Tibial artery (tissue), 4 donors: ENCODE results near the gene TRMU.

Experiments used
- DNase-seq, 2 donors: peaks; one replicate each; pipeline ENCODE4 v3.0.0-alpha.2; 2019
- H3K27ac ChIP-seq, 2 donors: fragments of 200-600 bp; sonication (generic) in 1 of 2; 1 replicate in 1 of 2; 2 replicates in 1 of 2; pipeline ENCODE4 v1.5.1; 2018 to 2019; ENCODE audit warnings: mild to moderate bottlenecking in 1 of 2
- H3K27me3 ChIP-seq, 2 donors: fragments of 200-600 bp; sonication (generic) in 1 of 2; one replicate each; pipeline versions ENCODE4 v1.5.1 to v1.6.0; 2016 to 2019
- H3K36me3 ChIP-seq, 3 donors: fragments of 200-600 bp; sonication (generic) in 2 of 3; one replicate each; pipeline ENCODE4 v1.5.1; 2016 to 2019; ENCODE audit warnings: mild to moderate bottlenecking in 2 of 3
- H3K4me1 ChIP-seq, 4 donors: fragments of 200-600 bp; sonication (generic) in 2 of 4; 1 replicate in 3 of 4; 2 replicates in 1 of 4; pipeline ENCODE4 v1.5.1; 2016 to 2019
- H3K4me3 ChIP-seq, 2 donors: fragments of 200-600 bp; sonication (generic) in 1 of 2; 1 replicate in 1 of 2; 2 replicates in 1 of 2; pipeline ENCODE4 v1.5.1; 2018 to 2019; ENCODE audit warnings: mild to moderate bottlenecking in 2 of 2
- H3K9me3 ChIP-seq, 3 donors: fragments of 200-600 bp; sonication (generic) in 1 of 3; one replicate each; pipeline ENCODE4 v1.5.1; 2016 to 2019
- intact Hi-C: fragments of 100-400 bp; cut with DNase I; formaldehyde crosslinking; loops from one replicate; pipeline ENCODE4 v1.15.0; 2023; ENCODE audit warnings: low total_unique reads
- TF ChIP-seq, protein P1 (sequence below), 2 experiments: fragments of 200-600 bp in 1 of 2; fragments of 450-650 bp in 1 of 2; IDR thresholded peaks; one replicate each; pipeline ENCODE4 v1.5.1; 2017 to 2019; ENCODE audit warnings: antibody characterized with exemption in 2 of 2, mild to moderate bottlenecking in 1 of 2, moderate library complexity in 1 of 2

Gene TRMU

DNA sequence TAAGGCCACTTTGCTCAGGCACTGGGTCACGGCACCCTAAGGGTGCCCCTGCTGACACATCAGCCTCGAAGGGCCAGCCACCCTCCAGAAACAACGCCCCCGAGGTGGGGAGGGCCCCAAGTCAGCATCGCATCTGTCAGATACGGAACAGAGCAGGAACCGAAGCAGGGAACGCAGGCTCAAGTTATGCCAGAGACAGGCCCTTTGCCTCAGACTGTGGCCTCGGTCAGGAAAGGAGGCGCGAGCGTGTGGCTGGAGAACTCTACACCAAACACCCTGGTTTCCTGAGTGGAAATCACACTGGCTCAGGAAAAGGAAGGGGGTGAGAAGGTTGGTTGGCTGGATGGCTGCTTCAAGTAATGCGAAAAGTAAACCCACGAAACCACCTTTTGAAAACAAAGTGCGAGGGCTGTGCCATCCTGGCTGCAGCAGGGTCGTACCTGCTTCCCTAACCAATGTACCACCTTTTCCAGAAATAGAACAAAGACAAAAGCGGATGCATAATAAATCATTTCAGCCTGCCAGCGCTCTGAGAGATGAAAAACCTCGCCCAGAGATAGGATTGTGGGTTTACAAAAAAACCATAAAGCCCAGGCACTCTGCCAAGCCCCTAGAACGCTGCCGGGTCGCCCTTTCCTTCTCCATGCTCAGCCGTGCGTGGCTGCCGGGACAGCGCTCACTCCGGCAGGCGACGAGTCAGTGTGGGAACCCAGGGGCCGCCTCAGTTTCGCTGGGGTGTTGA, 38.6 kb downstream of the TRMU start:
- H3K27me3 ChIP-seq = peaks cover 0 to 22% of the 10 kb centered on the region in 2 donors
- no peak for DNase-seq
- H3K27ac ChIP-seq = no peak overlapping the region
- H3K4me1 ChIP-seq = no peaks in the 10 kb centered on the region
- intact Hi-C loops = no loop called here
- no peak overlapping the region for H3K4me3 ChIP-seq
- H3K9me3 ChIP-seq = peaks cover 0 to 4% (median 3%) of the 10 kb centered on the region in 3 donors
- peaks cover 0 to 17% (median 0%) of the 10 kb centered on the region in 3 donors for H3K36me3 ChIP-seq
- TF ChIP-seq, protein P1, sequence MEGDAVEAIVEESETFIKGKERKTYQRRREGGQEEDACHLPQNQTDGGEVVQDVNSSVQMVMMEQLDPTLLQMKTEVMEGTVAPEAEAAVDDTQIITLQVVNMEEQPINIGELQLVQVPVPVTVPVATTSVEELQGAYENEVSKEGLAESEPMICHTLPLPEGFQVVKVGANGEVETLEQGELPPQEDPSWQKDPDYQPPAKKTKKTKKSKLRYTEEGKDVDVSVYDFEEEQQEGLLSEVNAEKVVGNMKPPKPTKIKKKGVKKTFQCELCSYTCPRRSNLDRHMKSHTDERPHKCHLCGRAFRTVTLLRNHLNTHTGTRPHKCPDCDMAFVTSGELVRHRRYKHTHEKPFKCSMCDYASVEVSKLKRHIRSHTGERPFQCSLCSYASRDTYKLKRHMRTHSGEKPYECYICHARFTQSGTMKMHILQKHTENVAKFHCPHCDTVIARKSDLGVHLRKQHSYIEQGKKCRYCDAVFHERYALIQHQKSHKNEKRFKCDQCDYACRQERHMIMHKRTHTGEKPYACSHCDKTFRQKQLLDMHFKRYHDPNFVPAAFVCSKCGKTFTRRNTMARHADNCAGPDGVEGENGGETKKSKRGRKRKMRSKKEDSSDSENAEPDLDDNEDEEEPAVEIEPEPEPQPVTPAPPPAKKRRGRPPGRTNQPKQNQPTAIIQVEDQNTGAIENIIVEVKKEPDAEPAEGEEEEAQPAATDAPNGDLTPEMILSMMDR (IDR thresholded peaks at IDR 0.05) = no peak

DNA sequence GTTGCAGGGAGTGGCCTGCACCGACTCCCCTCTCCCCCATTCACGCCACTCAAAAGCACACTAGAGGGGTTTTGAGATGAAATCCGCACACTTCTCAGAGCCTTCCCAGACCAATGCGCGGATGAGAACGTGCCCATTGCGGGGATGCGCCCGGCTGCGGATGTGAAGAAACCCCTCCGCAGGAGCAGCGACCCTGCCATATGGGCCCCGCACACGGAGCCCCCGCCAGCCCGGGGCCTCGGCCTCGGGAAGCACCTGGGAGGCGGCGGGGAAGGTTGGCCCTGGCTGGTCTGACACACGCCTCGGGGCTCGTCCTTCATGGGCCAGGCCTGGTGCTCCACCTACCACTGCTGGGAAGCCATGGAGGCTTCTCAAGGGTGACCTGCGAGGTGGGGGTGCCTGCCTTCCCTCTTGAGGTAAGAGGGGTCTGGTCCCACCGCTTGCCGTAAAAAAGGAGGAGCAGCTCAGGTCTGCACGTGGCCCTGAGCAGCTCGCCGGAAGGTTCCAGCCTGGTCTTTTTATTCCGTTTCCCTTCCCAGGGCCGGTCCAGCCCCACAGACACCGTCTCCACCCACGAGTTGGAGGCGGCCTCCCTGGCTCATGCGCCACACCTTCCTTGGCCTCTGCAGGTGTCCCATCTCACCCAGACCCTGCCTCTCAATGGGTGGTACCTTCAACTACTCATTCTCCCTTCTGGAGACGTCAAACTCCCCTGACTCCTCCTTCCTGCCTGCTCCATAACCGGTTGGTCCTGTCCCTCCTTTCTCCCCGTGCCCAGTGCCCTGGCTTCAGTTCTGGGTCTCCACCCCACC, 39.4 kb downstream of the TRMU start:
- no peak for DNase-seq
- TF ChIP-seq, protein P1 (IDR thresholded peaks at IDR 0.05) = no peak
- H3K27ac ChIP-seq = no peak overlapping the region
- H3K27me3 ChIP-seq = peaks cover 0 to 25% of the 10 kb centered on the region in 2 donors
- peaks cover 0 to 17% (median 0%) of the 10 kb centered on the region in 3 donors for H3K36me3 ChIP-seq
- no peak overlapping the region for H3K4me3 ChIP-seq
- H3K4me1 ChIP-seq = no peaks in the 10 kb centered on the region
- intact Hi-C loops = no loop called here
- H3K9me3 ChIP-seq = peaks cover 0 to 4% (median 3%) of the 10 kb centered on the region in 3 donors

DNA sequence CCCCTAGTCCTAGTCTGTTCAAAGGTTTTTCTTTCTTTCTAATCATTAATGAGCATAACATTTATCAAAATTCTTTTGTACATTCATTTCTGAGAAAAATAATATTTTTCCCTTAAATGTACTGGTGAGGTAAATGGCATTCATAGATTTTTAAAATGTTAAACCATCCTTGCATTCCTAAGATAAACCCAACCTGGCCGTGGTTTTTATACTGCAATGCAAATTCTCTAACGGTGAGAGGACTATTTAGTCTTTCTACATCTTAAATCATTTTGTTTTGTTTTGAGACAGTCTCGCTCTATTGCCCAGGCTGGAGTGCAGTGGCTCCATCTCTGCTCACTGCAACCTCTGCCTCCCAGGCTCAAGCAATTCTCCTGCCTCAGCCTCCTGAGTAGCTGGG, 40.6 kb downstream of the TRMU start:
- H3K9me3 ChIP-seq = peaks cover 0 to 4% (median 3%) of the 10 kb centered on the region in 3 donors
- H3K36me3 ChIP-seq = peaks cover 0 to 25% (median 0%) of the 10 kb centered on the region in 3 donors
- intact Hi-C loops = no loop called here
- H3K27me3 ChIP-seq = peaks cover 0 to 29% of the 10 kb centered on the region in 2 donors
- H3K27ac ChIP-seq = no peak overlapping the region
- no peak overlapping the region for H3K4me3 ChIP-seq
- TF ChIP-seq, protein P1 (IDR thresholded peaks at IDR 0.05) = no peak
- H3K4me1 ChIP-seq = no peaks in the 10 kb centered on the region
- DNase-seq = no peak

DNA sequence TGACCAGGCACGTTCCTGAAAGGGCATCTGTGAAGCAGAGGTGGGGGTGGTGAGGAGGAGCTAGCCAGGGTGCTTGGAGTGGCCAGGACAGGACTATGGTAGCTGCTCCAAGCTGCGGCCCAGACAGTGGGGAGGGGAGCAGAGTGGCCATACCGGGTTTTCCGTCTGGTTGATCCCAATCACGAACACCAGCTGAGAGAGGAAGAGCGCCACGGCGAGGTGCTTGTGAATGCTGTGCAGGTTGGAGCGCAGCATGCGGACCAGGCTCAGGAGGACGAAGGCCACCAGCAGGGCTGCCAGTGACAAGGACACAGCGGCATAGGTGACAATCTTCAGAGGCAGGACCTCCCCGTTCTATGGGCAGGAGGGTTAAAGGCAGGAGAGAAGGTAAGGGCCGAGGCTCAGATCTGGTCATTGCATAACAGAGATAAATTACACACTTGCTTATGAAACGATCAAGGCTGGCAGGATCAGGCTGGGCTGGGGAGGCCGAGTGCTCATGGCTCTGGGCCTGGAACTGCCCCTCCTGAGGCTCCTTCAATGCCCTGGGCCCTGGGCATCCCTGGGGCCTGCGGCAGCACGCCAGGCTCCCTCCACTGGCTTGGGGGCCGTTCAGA, 41.5 kb downstream of the TRMU start:
- no peak for DNase-seq
- intact Hi-C loops = no loop called here
- TF ChIP-seq, protein P1 (IDR thresholded peaks at IDR 0.05) = no peak
- Histone ChIP-seq H3K27me3 (peaks cover 0 to 31% of the 10 kb centered on the region in 2 donors), H3K9me3 (peaks cover 0 to 4% (median 3%) of the 10 kb centered on the region in 3 donors), H3K4me3 (no peak overlapping the region), H3K27ac (no peak overlapping the region), H3K36me3 (peaks cover 0 to 25% (median 0%) of the 10 kb centered on the region in 3 donors), H3K4me1 (no peaks in the 10 kb centered on the region)

DNA sequence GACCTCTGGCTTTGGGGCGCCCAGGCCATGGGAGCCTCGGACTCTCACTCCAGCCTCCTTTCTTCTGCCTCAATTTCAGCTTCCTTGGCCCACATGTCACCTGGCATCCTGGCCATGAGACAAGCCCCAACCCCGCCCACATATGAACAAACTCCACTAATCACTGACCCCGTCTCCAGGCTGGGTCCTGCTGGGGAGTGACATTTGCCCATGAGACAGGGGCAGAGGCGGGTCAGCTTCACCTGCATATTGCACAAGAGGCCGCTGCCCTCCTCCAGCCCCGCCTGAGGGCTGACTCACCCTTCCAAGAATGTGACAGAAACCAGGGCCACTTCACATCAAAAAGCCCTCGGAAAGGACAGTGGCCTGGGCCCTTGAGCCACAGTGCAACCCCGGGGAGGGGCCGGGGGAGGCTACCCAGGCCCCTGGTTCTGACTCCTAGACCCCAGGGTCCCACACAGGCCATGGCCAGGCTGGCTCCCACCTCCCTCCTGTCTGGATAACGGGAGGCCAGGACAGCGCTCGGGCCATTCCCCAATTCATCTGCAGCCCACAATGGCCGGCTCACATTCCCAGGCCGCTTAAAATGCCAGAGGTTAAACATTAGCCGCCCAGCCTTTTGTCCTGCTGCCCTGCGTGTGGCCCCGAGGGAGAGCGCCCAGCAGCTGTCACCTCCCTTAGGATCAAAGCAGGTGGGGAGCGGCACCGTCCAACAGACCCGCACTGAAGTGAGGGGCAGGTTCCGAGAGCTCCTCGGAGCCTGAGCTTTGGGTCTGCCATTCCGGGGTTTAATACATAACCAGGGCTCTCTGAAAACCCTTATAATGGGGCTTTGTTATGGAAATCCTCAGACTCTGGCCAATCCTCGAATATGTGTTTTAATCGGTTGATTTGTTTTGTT, 42.3 kb downstream of the TRMU start:
- H3K9me3 ChIP-seq = peaks cover 0 to 4% (median 3%) of the 10 kb centered on the region in 3 donors
- TF ChIP-seq, protein P1 (IDR thresholded peaks at IDR 0.05) = no peak
- no peak for DNase-seq
- no peak overlapping the region for H3K27ac ChIP-seq
- no peaks in the 10 kb centered on the region for H3K4me1 ChIP-seq
- intact Hi-C loops = no loop called here
- peaks cover 0 to 23% (median 0%) of the 10 kb centered on the region in 3 donors for H3K36me3 ChIP-seq
- peaks cover 0 to 28% of the 10 kb centered on the region in 2 donors for H3K27me3 ChIP-seq
- H3K4me3 ChIP-seq = no peak overlapping the region
